AG04450 (cell line): ENCODE data around the gene RAC2. TPM values are rescaled to one million over a fixed set of nuclear protein-coding genes. Genes with fewer than 3 reads are reported as not detected.

Experiments
- CTCF ChIA-PET: fragments of 300-600, 350-600 bp; formaldehyde crosslinking; extraction: SDS; loops from one replicate; lab custom pipeline; 2022; ENCODE audit warnings: antibody characterized with exemption, inconsistent platforms; lab: Charles Lee
- POLR2A ChIA-PET: fragments of 350-600 bp; formaldehyde crosslinking; extraction: SDS; loops from one replicate; lab custom pipeline; 2021; ENCODE audit warnings: antibody characterized with exemption, inconsistent platforms; lab: Yijun Ruan, JAX
- DNase-seq: peaks from one replicate; pipeline ENCODE4 v3.0.0-alpha.2; 2011; ENCODE audit warnings: low read depth, low spot score
- H3K27ac ChIP-seq: one replicate; pipeline ENCODE4 v1.5.1; 2012; ENCODE audit warnings: low read depth, low read length, control low read depth
- H3K27me3 ChIP-seq: one replicate; pipeline ENCODE4 v1.6.0; 2012; ENCODE audit warnings: low read length; ENCODE audit not compliant: control insufficient read depth, insufficient read depth
- H3K4me3 ChIP-seq: 2 replicates; pipeline ENCODE4 v1.5.1; 2011; ENCODE audit warnings: mild to moderate bottlenecking, low read depth, low read length, control low read depth
- H3K9me3 ChIP-seq: 2 replicates; pipeline ENCODE4 v1.5.1; 2012; ENCODE audit warnings: low read length; ENCODE audit not compliant: control insufficient read depth, insufficient read depth
- polyA plus RNA-seq: library from polyadenylated mRNA; depleted of rRNA; stranded (reverse); fragments of >200 nt; gene quantifications from 2 replicates; pipeline ENCODE4 v1.2.3, GENCODE V29; 2011
- TF ChIP-seq, protein P1 (sequence below): IDR thresholded peaks from 2 replicates; pipeline ENCODE4 v1.5.1; 2011; ENCODE audit warnings: low read depth, low read length, control low read depth, inconsistent platforms

RAC2 gene
- polyA plus RNA-seq, 1 experiment: 25.0 TPM

DNA sequence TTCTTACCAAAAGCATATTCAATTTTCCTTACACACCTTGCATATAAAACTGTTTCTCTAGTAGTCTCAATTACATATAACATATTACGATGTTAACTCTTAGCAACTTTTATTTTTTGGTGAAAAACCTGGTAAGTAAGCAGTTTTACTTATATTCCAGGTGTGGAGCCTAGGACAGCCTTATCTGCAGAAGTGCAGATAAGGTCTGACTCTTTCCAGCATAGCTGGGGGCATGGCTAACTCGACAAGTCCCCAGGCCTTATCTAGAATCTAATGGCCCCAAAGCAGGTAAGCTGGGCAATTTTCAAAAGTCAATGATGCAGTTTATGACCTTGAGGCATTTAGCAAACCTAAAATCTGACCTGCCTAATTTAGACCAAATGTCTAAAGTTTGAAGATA lies 51.9 kb downstream of the RAC2 start:
- DNase-seq: no peak
- CTCF ChIA-PET: no interaction called here
- 0 out of 2 replicates have a peak, but pooled peaks cover 3% of the 10 kb centered on the region for H3K9me3 ChIP-seq
- H3K27ac ChIP-seq: no peak overlapping the region
- H3K4me3 ChIP-seq: no peak overlapping the region
- no peaks in the 10 kb centered on the region for H3K27me3 ChIP-seq
- TF ChIP-seq, protein P1, sequence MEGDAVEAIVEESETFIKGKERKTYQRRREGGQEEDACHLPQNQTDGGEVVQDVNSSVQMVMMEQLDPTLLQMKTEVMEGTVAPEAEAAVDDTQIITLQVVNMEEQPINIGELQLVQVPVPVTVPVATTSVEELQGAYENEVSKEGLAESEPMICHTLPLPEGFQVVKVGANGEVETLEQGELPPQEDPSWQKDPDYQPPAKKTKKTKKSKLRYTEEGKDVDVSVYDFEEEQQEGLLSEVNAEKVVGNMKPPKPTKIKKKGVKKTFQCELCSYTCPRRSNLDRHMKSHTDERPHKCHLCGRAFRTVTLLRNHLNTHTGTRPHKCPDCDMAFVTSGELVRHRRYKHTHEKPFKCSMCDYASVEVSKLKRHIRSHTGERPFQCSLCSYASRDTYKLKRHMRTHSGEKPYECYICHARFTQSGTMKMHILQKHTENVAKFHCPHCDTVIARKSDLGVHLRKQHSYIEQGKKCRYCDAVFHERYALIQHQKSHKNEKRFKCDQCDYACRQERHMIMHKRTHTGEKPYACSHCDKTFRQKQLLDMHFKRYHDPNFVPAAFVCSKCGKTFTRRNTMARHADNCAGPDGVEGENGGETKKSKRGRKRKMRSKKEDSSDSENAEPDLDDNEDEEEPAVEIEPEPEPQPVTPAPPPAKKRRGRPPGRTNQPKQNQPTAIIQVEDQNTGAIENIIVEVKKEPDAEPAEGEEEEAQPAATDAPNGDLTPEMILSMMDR: no peak
- POLR2A ChIA-PET: no interaction called here

- no peak overlapping the region for H3K4me3 ChIP-seq
- POLR2A ChIA-PET: no interaction called here
- 0 out of 2 replicates have a peak, but pooled peaks cover 3% of the 10 kb centered on the region for H3K9me3 ChIP-seq
- CTCF ChIA-PET: interaction anchor here (1.2 kb wide), 2 partner anchors 9 to 19 kb away, joined by 5 read pairs; no protein-coding TSS in a partner anchor
- DNase-seq: no peak
- no peaks in the 10 kb centered on the region for H3K27me3 ChIP-seq
- no peak overlapping the region for H3K27ac ChIP-seq
- TF ChIP-seq, protein P1: no peak
Measured at GRCh38 chr22:37190262-37190780, 53.7 kb downstream of the RAC2 start.

GRCh38 chr22:37188901-37189466 lies 55.1 kb downstream of the RAC2 start:
- TF ChIP-seq, protein P1: no peak
- Histone ChIP-seq H3K9me3 (0 out of 2 replicates have a peak, but pooled peaks cover 3% of the 10 kb centered on the region), H3K27me3 (no peaks in the 10 kb centered on the region), H3K4me3 (no peak overlapping the region), H3K27ac (no peak overlapping the region)
- ChIA-PET POLR2A (no interaction called here), CTCF (interaction anchor here (1.2 to 2.9 kb wide), 2 partner anchors 8 to 11 kb away, joined by 5 to 7 read pairs; no protein-coding TSS in a partner anchor)
- no peak for DNase-seq

- Histone ChIP-seq H3K4me3 (peak within 1 kb of the TSS; percentile 63), H3K9me3 (0 out of 2 replicates have a peak, but pooled peaks cover 3% of the 10 kb centered on the region), H3K27ac (peak within 1 kb of the TSS; percentile 83), H3K27me3 (no peaks in the 10 kb centered on the region)
- POLR2A ChIA-PET: no interaction called here
- CTCF ChIA-PET: interaction anchor here (1.2 to 2.9 kb wide), 2 partner anchors 9 to 72 kb away, joined by 4 to 7 read pairs; no protein-coding TSS in a partner anchor
- TF ChIP-seq, protein P1: no peak
- no peak for DNase-seq
Measured at GRCh38 chr22:37187891-37188761, 55.9 kb downstream of the RAC2 start, which contains the start of gene C1QTNF6. C1QTNF6 (minus strand) TSS chr22:37188247; CDS start chr22:37188213, 34 bp downstream.
